HEK293T (cell line): Measurements from ENCODE around the gene RHOD.

Experiments
- FOXM1 ChIP-seq: fragments of 450-650 bp; IDR thresholded peaks from 2 replicates; pipeline ENCODE4 v1.6.1; 2017; ENCODE audit warnings: mild to moderate bottlenecking, borderline replicate concordance
- L3MBTL2 ChIP-seq: fragments of 450-650 bp; conservative IDR thresholded peaks from 2 replicates; pipeline ENCODE4 v1.6.1; 2016; ENCODE audit warnings: mild to moderate bottlenecking
- SUZ12 ChIP-seq: fragments of 450-650 bp; IDR thresholded peaks from 2 replicates; pipeline ENCODE4 v1.6.1; 2016; ENCODE audit warnings: mild to moderate bottlenecking

GRCh38 chr11:67052891-67053290 lies 3.8 kb upstream of the RHOD start:
- TF ChIP-seq FOXM1 (no peak), SUZ12 (no peak), L3MBTL2 (no peak)
